Fibroblast of lung (primary cell): ENCODE measurements around the gene RCAN2. TPM values are rescaled to one million over a fixed set of nuclear protein-coding genes. Genes with fewer than 3 reads are reported as not detected.

Source experiments
- DNase-seq, 2 donors: peaks; one replicate each; pipeline versions ENCODE4 v3.0.0 to v3.0.0-alpha.2; 2010; ENCODE audit warnings: low read depth in 2 of 2
- H2AFZ ChIP-seq: 2 replicates; pipeline ENCODE4 v1.5.1; 2012; ENCODE audit warnings: low read length, control low read depth, inconsistent platforms
- H3K27ac ChIP-seq: 2 replicates; pipeline ENCODE4 v1.5.1; 2011; ENCODE audit warnings: low read length, control low read depth; ENCODE audit not compliant: insufficient read depth
- H3K27me3 ChIP-seq: 2 replicates; pipeline ENCODE4 v1.5.1; 2011; ENCODE audit warnings: mild to moderate bottlenecking, low read length; ENCODE audit not compliant: control insufficient read depth, insufficient read depth
- H3K36me3 ChIP-seq: 2 replicates; pipeline ENCODE4 v1.5.1; 2011; ENCODE audit warnings: low read length; ENCODE audit not compliant: control insufficient read depth, insufficient read depth
- H3K4me1 ChIP-seq: 2 replicates; pipeline ENCODE4 v1.5.1; 2011; ENCODE audit warnings: low read length; ENCODE audit not compliant: control insufficient read depth, insufficient read depth; ENCODE audit errors: extremely low read depth
- H3K4me2 ChIP-seq: 2 replicates; pipeline ENCODE4 v1.5.1; 2011; ENCODE audit warnings: low read length, control low read depth; ENCODE audit not compliant: insufficient read depth; ENCODE audit errors: extremely low read depth
- H3K4me3 ChIP-seq, 4 experiments: fragments of 200-600 bp in 1 of 4; sonication (generic) in 1 of 4; replicated peaks in 1 of 4; 2 replicates each; pipeline ENCODE4 v1.5.1; 2011 to 2016; ENCODE audit warnings: low read length in 4 of 4, low read depth in 3 of 4, mild to moderate bottlenecking in 3 of 4, control low read depth in 2 of 4, inconsistent platforms in 1 of 4, mixed read lengths in 1 of 4; ENCODE audit not compliant: insufficient read depth in 1 of 4; ENCODE audit errors: control extremely low read depth in 1 of 4
- H3K79me2 ChIP-seq: 2 replicates; pipeline ENCODE4 v1.5.1; 2012; ENCODE audit warnings: mild to moderate bottlenecking, low read length, inconsistent platforms; ENCODE audit not compliant: control insufficient read depth, insufficient read depth
- H3K9ac ChIP-seq: 2 replicates; pipeline ENCODE4 v1.5.1; 2011; ENCODE audit warnings: mild to moderate bottlenecking, low read length, control low read depth; ENCODE audit not compliant: insufficient read depth
- H3K9me3 ChIP-seq: 2 replicates; pipeline ENCODE4 v1.5.1; 2012; ENCODE audit warnings: low read depth, low read length; ENCODE audit not compliant: control insufficient read depth, insufficient read depth
- H4K20me1 ChIP-seq: 2 replicates; pipeline ENCODE4 v1.5.1; 2011; ENCODE audit warnings: low read length; ENCODE audit not compliant: control insufficient read depth, insufficient read depth; ENCODE audit errors: extremely low read depth
- CTCF ChIP-seq, 2 donors: IDR thresholded peaks in 1 of 2; conservative IDR thresholded peaks in 1 of 2; 1 replicate in 1 of 2; 2 replicates in 1 of 2; pipeline ENCODE4 v1.5.1; 2011 to 2012; ENCODE audit warnings: low read length in 2 of 2, control low read depth in 1 of 2, inconsistent platforms in 1 of 2, low read depth in 1 of 2, mild to moderate bottlenecking in 1 of 2
- EZH2 ChIP-seq: IDR thresholded peaks from 2 replicates; pipeline ENCODE4 v1.5.1; 2012; ENCODE audit warnings: low read length, control low read depth, mild to moderate bottlenecking; ENCODE audit errors: missing control alignments
- polyA plus RNA-seq, 2 donors: library from polyadenylated mRNA; depleted of rRNA in 1 of 2; stranded (reverse) in 1 of 2; unstranded in 1 of 2; fragments of >200 nt; gene quantifications; 2 replicates each; pipeline ENCODE4 v1.2.1, GENCODE V29; 2011 to 2012; ENCODE audit warnings: missing spikeins in 1 of 2
- total RNA-seq: library from RNA; depleted of rRNA; stranded (reverse); fragments of >200 nt; gene quantifications from 2 replicates; pipeline ENCODE4 v1.2.1, GENCODE V29; 2014

Gene RCAN2
- total and polyA plus RNA-seq, 2 donors (not counting 1 experiment from before 2014, with no cell fraction given) = 11.7 to 38.0 TPM

- H3K27ac ChIP-seq = no peak overlapping the region
- no peaks in the 10 kb centered on the region for H4K20me1 ChIP-seq
- H3K4me1 ChIP-seq = no peaks in the 10 kb centered on the region
- no peak overlapping the region for H3K9ac ChIP-seq
- no peak overlapping the region for H3K4me2 ChIP-seq
- no peak overlapping the region for H2AFZ ChIP-seq
- no peaks in the 10 kb centered on the region for H3K36me3 ChIP-seq
- no peak overlapping the region for H3K4me3 ChIP-seq
- no peak for DNase-seq
- H3K9me3 ChIP-seq = no peaks in the 10 kb centered on the region
- TF ChIP-seq EZH2 (no peak), CTCF (conservative IDR thresholded peaks at IDR 0.05 in 1 of 2, IDR thresholded peaks at IDR 0.05 in 1 of 2; ENCODE audit: low read depth in 1 of 2, low read length in 2 of 2) (no peak)
- H3K27me3 ChIP-seq = no peaks in the 10 kb centered on the region
- H3K79me2 ChIP-seq = no peaks in the 10 kb centered on the region
These were observed 109.7 kb downstream of the RCAN2 start for GRCh38 chr6:46381579-46381978.

- no peak for TF ChIP-seq EZH2
- TF ChIP-seq CTCF (conservative IDR thresholded peaks at IDR 0.05 in 1 of 2, IDR thresholded peaks at IDR 0.05 in 1 of 2; ENCODE audit: low read depth in 1 of 2, low read length in 2 of 2) = no peak
- H3K9me3 ChIP-seq = no peaks in the 10 kb centered on the region
- H3K4me1 ChIP-seq = no peaks in the 10 kb centered on the region
These were observed 110.2 kb downstream of the RCAN2 start for GRCh38 chr6:46381057-46381456.

DNA sequence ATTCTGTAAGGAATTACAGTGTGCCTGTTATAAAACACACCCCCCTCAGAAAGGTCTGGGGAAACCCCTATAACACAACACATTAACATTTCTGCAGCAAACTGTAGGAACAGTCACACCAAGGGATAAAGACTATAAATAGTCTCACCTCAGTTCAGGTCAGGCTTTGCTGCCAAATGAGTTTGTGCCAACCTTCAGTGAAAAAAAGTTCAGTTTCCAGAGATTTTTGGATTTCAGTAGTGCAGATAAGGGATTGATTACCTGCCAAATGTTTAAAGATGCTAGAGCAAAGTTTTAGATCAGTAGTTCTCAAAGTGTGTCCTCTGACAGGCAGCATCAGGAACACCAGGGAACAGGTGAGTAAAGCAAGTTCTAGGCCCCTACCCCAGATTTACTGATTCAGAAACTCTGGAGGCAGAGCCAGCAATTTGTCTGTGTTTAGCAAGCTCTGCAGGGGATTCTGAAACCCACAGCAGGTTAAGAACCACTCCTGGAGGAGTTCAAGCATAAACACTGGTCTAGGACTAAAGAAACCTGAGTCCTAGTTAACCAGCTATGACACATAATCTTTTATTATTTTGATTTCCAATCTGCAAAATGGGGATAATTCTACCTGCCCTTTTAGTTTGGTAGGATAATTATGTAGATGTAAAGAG is 111.0 kb downstream of the RCAN2 start:
- H4K20me1 ChIP-seq = no peaks in the 10 kb centered on the region
- H3K27me3 ChIP-seq = no peaks in the 10 kb centered on the region
- no peaks in the 10 kb centered on the region for H3K79me2 ChIP-seq
- H3K36me3 ChIP-seq = no peaks in the 10 kb centered on the region
- no peak overlapping the region for H3K4me3 ChIP-seq
- no peak overlapping the region for H3K9ac ChIP-seq
- no peak overlapping the region for H2AFZ ChIP-seq
- H3K4me2 ChIP-seq = no peak overlapping the region
- H3K9me3 ChIP-seq = no peaks in the 10 kb centered on the region
- no peak for DNase-seq
- no peak overlapping the region for H3K27ac ChIP-seq
- no peaks in the 10 kb centered on the region for H3K4me1 ChIP-seq
- TF ChIP-seq EZH2 (no peak), CTCF (conservative IDR thresholded peaks at IDR 0.05 in 1 of 2, IDR thresholded peaks at IDR 0.05 in 1 of 2; ENCODE audit: low read depth in 1 of 2, low read length in 2 of 2) (no peak)

More at GRCh38 chr6:46381057-46381456, 110.2 kb downstream of the RCAN2 start:
- no peak overlapping the region for H3K9ac ChIP-seq
- no peaks in the 10 kb centered on the region for H3K79me2 ChIP-seq
- no peaks in the 10 kb centered on the region for H3K36me3 ChIP-seq
- no peak overlapping the region for H3K4me3 ChIP-seq
- no peak overlapping the region for H2AFZ ChIP-seq
- DNase-seq = no peak
- no peaks in the 10 kb centered on the region for H4K20me1 ChIP-seq
- no peak overlapping the region for H3K4me2 ChIP-seq
- no peaks in the 10 kb centered on the region for H3K27me3 ChIP-seq
- no peak overlapping the region for H3K27ac ChIP-seq
